DOHH2 (cell line): ENCODE measurements around the gene CYS1.

Source experiments
- CTCF ChIP-seq: fragments of 200-600 bp; sonication (generic); IDR thresholded peaks from one replicate; pipeline ENCODE4 v1.5.1; 2014; ENCODE audit warnings: antibody characterized with exemption, mild to moderate bottlenecking, low read depth, low read length; ENCODE audit not compliant: poor library complexity, severe bottlenecking
- EZH2phosphoT487 ChIP-seq: fragments of 200-600 bp; sonication (generic); IDR thresholded peaks from 2 replicates; pipeline ENCODE4 v1.6.1; 2017; ENCODE audit warnings: borderline replicate concordance, mild to moderate bottlenecking, antibody characterized with exemption, low read length, moderate library complexity, mixed read lengths

- no peak for TF ChIP-seq CTCF
- TF ChIP-seq EZH2phosphoT487: no peak
Measured at GRCh38 chr2:10067881-10068280, 12.3 kb downstream of the CYS1 start.
